ENCODE measurements around the gene NDUFS2.

DNA sequence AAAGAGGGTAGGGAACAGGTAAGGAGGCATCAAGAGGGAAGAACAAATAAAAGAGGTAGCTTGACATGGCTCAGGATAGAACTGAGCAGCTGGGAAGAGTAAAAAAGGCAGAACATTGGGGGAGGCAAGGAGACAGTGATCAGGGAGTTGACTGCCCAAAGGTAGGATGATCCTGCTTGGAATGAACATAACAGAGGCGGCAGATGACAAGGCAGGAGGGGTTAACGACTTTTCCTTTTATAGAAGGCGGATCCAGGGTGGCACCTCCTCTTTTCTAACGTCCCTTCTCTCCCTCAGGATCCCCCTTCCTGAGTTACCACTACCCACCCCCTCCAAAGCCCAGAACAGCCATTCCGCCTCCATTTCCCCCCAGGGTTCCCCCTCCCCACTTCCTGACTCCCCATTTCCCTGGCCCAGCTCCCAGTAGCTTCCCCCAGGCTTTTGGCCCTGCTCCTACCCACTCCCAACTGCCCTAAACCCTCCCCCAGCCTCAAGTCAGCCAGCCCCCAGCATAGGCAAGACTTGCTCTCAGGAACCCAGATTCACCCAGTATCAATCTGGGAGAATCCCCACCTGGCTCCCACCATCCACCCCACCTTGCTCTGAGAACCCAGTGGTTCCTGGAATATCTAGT is 2.5 kb upstream of the NDUFS2 start:
- TF ChIP-seq, protein P1, sequence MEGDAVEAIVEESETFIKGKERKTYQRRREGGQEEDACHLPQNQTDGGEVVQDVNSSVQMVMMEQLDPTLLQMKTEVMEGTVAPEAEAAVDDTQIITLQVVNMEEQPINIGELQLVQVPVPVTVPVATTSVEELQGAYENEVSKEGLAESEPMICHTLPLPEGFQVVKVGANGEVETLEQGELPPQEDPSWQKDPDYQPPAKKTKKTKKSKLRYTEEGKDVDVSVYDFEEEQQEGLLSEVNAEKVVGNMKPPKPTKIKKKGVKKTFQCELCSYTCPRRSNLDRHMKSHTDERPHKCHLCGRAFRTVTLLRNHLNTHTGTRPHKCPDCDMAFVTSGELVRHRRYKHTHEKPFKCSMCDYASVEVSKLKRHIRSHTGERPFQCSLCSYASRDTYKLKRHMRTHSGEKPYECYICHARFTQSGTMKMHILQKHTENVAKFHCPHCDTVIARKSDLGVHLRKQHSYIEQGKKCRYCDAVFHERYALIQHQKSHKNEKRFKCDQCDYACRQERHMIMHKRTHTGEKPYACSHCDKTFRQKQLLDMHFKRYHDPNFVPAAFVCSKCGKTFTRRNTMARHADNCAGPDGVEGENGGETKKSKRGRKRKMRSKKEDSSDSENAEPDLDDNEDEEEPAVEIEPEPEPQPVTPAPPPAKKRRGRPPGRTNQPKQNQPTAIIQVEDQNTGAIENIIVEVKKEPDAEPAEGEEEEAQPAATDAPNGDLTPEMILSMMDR (IDR thresholded peaks at IDR 0.05) = no peak
- TF ChIP-seq ZFX (IDR thresholded peaks at IDR 0.05; ENCODE audit: borderline replicate concordance) = no peak
